Colon (tissue), 2 donors: ENCODE data around the gene MSI2.
"Not testable (repeated sequence)": the region's sequence is repeated elsewhere in the genome, so short reads cannot be mapped to it uniquely, and the experiment has no call there.

Source experiments
- FAIRE-seq: peaks from 2 replicates; lab custom pipeline; 2012; peaks lifted over from hg19 to GRCh38; lab: Jason Lieb, UNC
- donor health status: control.
- donor health status: control.

The MSI2 gene

GRCh38 chr17:57485566-57485865 is 229.2 kb downstream of the MSI2 start:
- no peak for FAIRE-seq

- FAIRE-seq = no peak
Measured at GRCh38 chr17:57485916-57486881, 229.9 kb downstream of the MSI2 start.

GRCh38 chr17:57486882-57487301 is 230.6 kb downstream of the MSI2 start:
- FAIRE-seq = no peak

- FAIRE-seq = no peak
Measured at GRCh38 chr17:57487573-57487972, 231.2 kb downstream of the MSI2 start.

- no peak for FAIRE-seq
Measured at GRCh38 chr17:57488856-57489255, 232.5 kb downstream of the MSI2 start.

GRCh38 chr17:57489321-57489720 is 233.0 kb downstream of the MSI2 start:
- FAIRE-seq = no peak

- no peak for FAIRE-seq
Measured at GRCh38 chr17:57490111-57490845, 234.0 kb downstream of the MSI2 start.

- FAIRE-seq = no peak
Measured at GRCh38 chr17:57490890-57491289, 234.6 kb downstream of the MSI2 start.

GRCh38 chr17:57493171-57493570 is 236.8 kb downstream of the MSI2 start:
- FAIRE-seq = no peak

- no peak for FAIRE-seq
Measured at GRCh38 chr17:57493625-57494024, 237.3 kb downstream of the MSI2 start.

GRCh38 chr17:57494443-57494842 is 238.1 kb downstream of the MSI2 start:
- no peak for FAIRE-seq

GRCh38 chr17:57495771-57496170 is 239.4 kb downstream of the MSI2 start:
- FAIRE-seq = no peak

GRCh38 chr17:57496382-57496781 is 240.1 kb downstream of the MSI2 start:
- no peak for FAIRE-seq

- no peak for FAIRE-seq
Measured at GRCh38 chr17:57498443-57498842, 242.1 kb downstream of the MSI2 start.

GRCh38 chr17:57499221-57499620 is 242.9 kb downstream of the MSI2 start:
- FAIRE-seq = not testable (repeated sequence)

GRCh38 chr17:57499648-57500049 is 243.3 kb downstream of the MSI2 start:
- no peak for FAIRE-seq

GRCh38 chr17:57501016-57501415 is 244.7 kb downstream of the MSI2 start:
- FAIRE-seq = no peak

GRCh38 chr17:57502022-57502421 is 245.7 kb downstream of the MSI2 start:
- no peak for FAIRE-seq

- FAIRE-seq = no peak
Measured at GRCh38 chr17:57502811-57503241, 246.5 kb downstream of the MSI2 start.

- FAIRE-seq = no peak
Measured at GRCh38 chr17:57504208-57504607, 247.9 kb downstream of the MSI2 start.

GRCh38 chr17:57505841-57506773 is 249.8 kb downstream of the MSI2 start:
- no peak for FAIRE-seq

- no peak for FAIRE-seq
Measured at GRCh38 chr17:57506774-57507127, 250.4 kb downstream of the MSI2 start.
